ENCODE measurements around the gene HS3ST5.
"Not testable (repeated sequence)": the region's sequence is repeated elsewhere in the genome, so short reads cannot be mapped to it uniquely, and the experiment has no call there.

Gene HS3ST5

DNA sequence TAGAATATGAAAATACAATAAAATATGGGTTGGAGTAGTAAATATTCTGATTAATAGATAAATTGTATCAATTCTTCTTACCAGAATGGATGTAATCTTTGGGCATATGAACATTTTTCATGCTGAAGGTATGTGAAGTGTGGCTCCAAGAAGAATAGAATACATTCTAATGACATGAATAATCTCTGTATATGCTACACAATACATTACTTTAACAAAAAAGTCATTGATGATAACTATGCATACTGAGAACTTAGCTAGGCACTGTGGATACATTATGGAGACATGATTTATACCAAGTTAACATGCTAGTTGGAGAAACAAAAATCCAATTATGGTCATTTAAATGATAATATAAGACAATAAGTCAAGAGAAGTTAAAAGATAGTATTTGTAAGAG lies 309.2 kb downstream of the HS3ST5 start:
- no peak for DNase-seq

- DNase-seq, result peak; percentile 42
These were observed 310.1 kb downstream of the HS3ST5 start for GRCh38 chr6:114032721-114033120.

- DNase-seq, result no peak
These were observed 312.1 kb downstream of the HS3ST5 start for GRCh38 chr6:114030767-114031166.

DNA sequence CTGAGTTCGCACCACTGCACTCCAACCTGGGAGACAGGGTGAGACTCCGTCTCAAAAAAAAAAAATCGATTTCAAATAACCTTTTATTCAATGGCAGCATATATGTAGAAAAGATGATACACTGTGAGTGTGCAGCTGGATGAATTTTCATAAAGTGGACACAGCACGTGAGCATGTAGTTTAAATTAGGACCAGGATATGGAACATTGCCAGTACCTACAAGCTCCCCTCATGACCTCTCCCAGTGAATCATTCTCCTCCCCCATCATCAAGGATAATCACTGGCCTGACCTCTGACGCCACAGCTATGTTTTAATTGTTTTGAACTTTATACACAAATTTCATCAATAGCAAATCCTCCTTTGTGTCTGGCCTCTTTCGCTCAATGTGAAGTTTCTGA lies 318.1 kb downstream of the HS3ST5 start:
- no peak for DNase-seq

DNA sequence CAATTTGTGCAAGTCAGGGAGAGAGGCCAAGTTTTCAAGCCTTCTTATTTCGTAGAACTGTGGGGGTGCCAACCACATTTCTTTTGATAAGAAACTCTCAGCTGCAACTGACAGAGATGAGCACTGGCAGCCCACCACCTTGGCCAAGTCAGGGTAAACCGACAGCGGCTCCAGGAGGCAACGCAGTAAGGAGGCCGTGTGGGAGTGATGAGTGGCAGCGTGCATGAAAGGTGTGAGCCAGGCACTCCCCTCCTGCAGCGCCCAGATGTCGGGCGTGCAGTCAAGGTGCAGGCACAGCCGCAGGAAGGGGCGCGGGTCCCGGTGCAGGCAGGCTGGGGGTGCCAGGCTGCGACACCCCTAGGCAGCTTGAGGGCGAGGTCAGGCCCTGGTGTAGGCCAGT lies 322.6 kb downstream of the HS3ST5 start:
- DNase-seq, result no peak

- DNase-seq, result not testable (repeated sequence)
These were observed 325.7 kb downstream of the HS3ST5 start for GRCh38 chr6:114017146-114017545.

GRCh38 chr6:114014106-114014505 lies 328.7 kb downstream of the HS3ST5 start:
- not testable (repeated sequence) for DNase-seq

- DNase-seq, result not testable (repeated sequence)
These were observed 331.3 kb downstream of the HS3ST5 start for GRCh38 chr6:114011486-114011885.

GRCh38 chr6:114010540-114010939 lies 332.3 kb downstream of the HS3ST5 start:
- DNase-seq, result no peak

GRCh38 chr6:114009192-114009591 lies 333.6 kb downstream of the HS3ST5 start:
- DNase-seq, result no peak

DNA sequence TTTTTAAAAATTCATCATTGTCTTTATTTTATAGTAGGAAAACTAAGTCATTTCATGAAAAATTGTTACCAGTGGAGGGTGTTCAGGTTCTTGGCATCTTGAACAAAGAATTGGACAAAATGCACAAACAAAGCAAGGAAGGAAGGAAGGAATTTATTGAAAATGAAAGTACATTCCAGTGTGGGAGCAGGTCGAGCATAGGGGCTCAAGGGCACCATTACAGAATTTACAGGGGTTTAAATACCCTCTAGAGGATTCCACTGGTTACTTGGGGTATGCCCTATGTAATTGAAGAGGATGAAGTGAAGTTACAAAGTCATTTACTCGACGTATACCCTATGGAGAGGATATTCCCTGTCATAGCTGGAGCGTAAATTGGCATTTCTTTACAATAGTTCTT lies 334.5 kb downstream of the HS3ST5 start:
- no peak for DNase-seq

- DNase-seq, result no peak
These were observed 335.3 kb downstream of the HS3ST5 start for GRCh38 chr6:114007516-114007915.
